ENCODE measurements around the gene CELF6. TPM values are rescaled to one million over a fixed set of nuclear protein-coding genes. Genes with fewer than 3 reads are reported as not detected.

Gene CELF6
- total RNA-seq, 1 experiment from 2014 or later = 0.52 TPM

- no peak overlapping the region for H3K9ac ChIP-seq (ENCODE audit: low read length)
- no peaks in the 10 kb centered on the region for H3K4me1 ChIP-seq (ENCODE audit: control insufficient read depth in 1 of 2, insufficient read depth in 2 of 2, low read length in 2 of 2)
- H3K79me2 ChIP-seq (ENCODE audit: insufficient read depth, low read length) = peaks cover 31% of the 10 kb centered on the region
- no peaks in the 10 kb centered on the region for H3K27me3 ChIP-seq (ENCODE audit: insufficient read depth, low read length)
- H3K27ac ChIP-seq (ENCODE audit: low read depth, low read length) = no peak overlapping the region
- ChIA-PET RAD21 (ENCODE audit: low non-redundant PET in 1 of 2, low total read pairs in 2 of 2, uncharacterized antibody in 2 of 2, unreplicated experiment in 2 of 2) (no interaction called here), POLR2A (no interaction called here), CTCF (no interaction called here)
- no peak for DNase-seq (ENCODE audit: low read depth, low spot score)
- TF ChIP-seq, protein P1, sequence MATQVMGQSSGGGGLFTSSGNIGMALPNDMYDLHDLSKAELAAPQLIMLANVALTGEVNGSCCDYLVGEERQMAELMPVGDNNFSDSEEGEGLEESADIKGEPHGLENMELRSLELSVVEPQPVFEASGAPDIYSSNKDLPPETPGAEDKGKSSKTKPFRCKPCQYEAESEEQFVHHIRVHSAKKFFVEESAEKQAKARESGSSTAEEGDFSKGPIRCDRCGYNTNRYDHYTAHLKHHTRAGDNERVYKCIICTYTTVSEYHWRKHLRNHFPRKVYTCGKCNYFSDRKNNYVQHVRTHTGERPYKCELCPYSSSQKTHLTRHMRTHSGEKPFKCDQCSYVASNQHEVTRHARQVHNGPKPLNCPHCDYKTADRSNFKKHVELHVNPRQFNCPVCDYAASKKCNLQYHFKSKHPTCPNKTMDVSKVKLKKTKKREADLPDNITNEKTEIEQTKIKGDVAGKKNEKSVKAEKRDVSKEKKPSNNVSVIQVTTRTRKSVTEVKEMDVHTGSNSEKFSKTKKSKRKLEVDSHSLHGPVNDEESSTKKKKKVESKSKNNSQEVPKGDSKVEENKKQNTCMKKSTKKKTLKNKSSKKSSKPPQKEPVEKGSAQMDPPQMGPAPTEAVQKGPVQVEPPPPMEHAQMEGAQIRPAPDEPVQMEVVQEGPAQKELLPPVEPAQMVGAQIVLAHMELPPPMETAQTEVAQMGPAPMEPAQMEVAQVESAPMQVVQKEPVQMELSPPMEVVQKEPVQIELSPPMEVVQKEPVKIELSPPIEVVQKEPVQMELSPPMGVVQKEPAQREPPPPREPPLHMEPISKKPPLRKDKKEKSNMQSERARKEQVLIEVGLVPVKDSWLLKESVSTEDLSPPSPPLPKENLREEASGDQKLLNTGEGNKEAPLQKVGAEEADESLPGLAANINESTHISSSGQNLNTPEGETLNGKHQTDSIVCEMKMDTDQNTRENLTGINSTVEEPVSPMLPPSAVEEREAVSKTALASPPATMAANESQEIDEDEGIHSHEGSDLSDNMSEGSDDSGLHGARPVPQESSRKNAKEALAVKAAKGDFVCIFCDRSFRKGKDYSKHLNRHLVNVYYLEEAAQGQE (IDR thresholded peaks at IDR 0.05; ENCODE audit: low read depth) = no peak
- no peak for TF ChIP-seq YY1 (IDR thresholded peaks at IDR 0.05; ENCODE audit: extremely low read depth, insufficient replicate concordance, low read depth, low read length)
- no peak for TF ChIP-seq JUND (IDR thresholded peaks at IDR 0.05)
- no peak for TF ChIP-seq ATF3 (IDR thresholded peaks at IDR 0.05)
- TF ChIP-seq TCF7L2 (IDR thresholded peaks at IDR 0.05; ENCODE audit: borderline replicate concordance, extremely low read depth, insufficient read depth, insufficient read length) = no peak
- TF ChIP-seq SIN3A (IDR thresholded peaks at IDR 0.05; ENCODE audit: low read depth) = no peak
- TF ChIP-seq ELF1 (IDR thresholded peaks at IDR 0.05; ENCODE audit: borderline replicate concordance, low read depth) = no peak
- no peak for TF ChIP-seq POLR2A (IDR thresholded peaks at IDR 0.05; ENCODE audit: borderline replicate concordance, extremely low read depth, insufficient read depth, insufficient read length)
- H3K9me3 ChIP-seq (ENCODE audit: control insufficient read depth in 1 of 2, insufficient read depth in 1 of 2, low read depth in 1 of 2, low read length in 2 of 2) = no peaks in the 10 kb centered on the region
- intact Hi-C loops (cut with micrococcal nuclease) = no loop called here
- no peak overlapping the region for H3K4me3 ChIP-seq (replicated peaks in 1 of 2; ENCODE audit: low read depth in 1 of 2, low read length in 2 of 2)
- H2AFZ ChIP-seq (ENCODE audit: low read depth, low read length, poor library complexity, severe bottlenecking) = no peak overlapping the region
- no peaks in the 10 kb centered on the region for H3K9me2 ChIP-seq (ENCODE audit: insufficient read depth)
- H3K4me2 ChIP-seq (ENCODE audit: low read length) = no peak overlapping the region
- no peaks in the 10 kb centered on the region for H4K20me1 ChIP-seq (ENCODE audit: insufficient read depth)
- BruUV-seq (replicated peaks) = no TSS peak
- no peak for ATAC-seq
- no peaks in the 10 kb centered on the region; a peak in 1 of 4 replicates for H3K36me3 ChIP-seq (ENCODE audit: control insufficient read depth in 1 of 2, insufficient read depth in 2 of 2, low read length in 2 of 2)
Observed at GRCh38 chr15:72368325-72368724, 48.4 kb upstream of the CELF6 start.

Measured in HCT116 (cell line).